Measurements from ENCODE around the gene AGER. TPM values are rescaled to one million over a fixed set of nuclear protein-coding genes. Genes with fewer than 3 reads are reported as not detected.
"Not testable (repeated sequence)": the region's sequence is repeated elsewhere in the genome, so short reads cannot be mapped to it uniquely, and the experiment has no call there.

AGER gene
- total RNA-seq, 1 experiment from 2014 or later = 9.0 TPM

DNA sequence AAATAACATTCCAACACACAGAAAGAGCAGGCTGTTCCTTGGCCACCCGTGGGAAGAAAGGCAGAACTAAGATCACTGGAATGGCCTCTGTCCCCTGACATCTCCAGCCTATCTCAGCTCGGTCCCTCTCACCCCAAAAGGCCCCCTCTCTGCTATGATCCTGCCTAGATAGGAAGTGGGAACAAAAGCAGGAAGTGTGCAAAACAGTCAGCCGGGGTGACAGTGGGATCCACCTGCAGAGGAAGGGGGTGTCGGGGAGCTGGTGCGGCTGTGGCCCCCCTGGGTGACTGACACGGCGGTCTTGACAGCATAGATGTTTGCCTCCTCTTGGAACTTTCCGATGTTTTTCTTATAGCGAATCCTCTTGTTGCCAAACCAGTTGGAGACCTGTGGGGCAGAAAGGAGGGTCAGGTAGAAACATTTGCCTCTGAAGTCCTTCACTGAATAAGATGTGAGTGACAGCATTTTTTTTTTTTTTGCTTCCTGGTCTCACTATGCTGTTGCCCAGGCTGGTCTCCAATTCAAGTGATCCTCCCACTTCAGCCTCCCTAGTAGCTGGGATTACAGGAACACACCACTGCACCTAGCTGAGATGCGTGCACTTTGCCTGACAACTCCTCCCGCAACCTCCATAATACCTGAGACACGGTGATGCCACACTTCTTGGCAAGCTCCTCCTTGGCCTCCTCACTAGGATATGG lies 3.1 kb upstream of the AGER start:
- H3K4me3 ChIP-seq (ENCODE audit: low read length) = no peak overlapping the region
- H3K9me3 ChIP-seq (ENCODE audit: low read length) = no peaks in the 10 kb centered on the region
- no peak overlapping the region for H2AFZ ChIP-seq (ENCODE audit: low read length)
- no peaks in the 10 kb centered on the region for H4K20me1 ChIP-seq (ENCODE audit: insufficient read depth, low read depth, low read length)
- H3K27ac ChIP-seq (ENCODE audit: low read length) = no peak overlapping the region
- H3K9me2 ChIP-seq (replicated peaks; ENCODE audit: insufficient read depth, low read length) = no peaks in the 10 kb centered on the region
- 0 out of 2 replicates have a peak overlapping the region, but pooled peaks have one; percentile 22 for H3K9ac ChIP-seq (ENCODE audit: low read length)
- peak overlapping the region; percentile 27 for H3K4me2 ChIP-seq (ENCODE audit: low read depth, low read length, poor library complexity, severe bottlenecking)
- peaks cover 54% of the 10 kb centered on the region for H3K4me1 ChIP-seq (ENCODE audit: low read length)
- no peaks in the 10 kb centered on the region for H3K27me3 ChIP-seq (ENCODE audit: low read length)
- DNase-seq = peak; percentile 46
- peaks cover 9% of the 10 kb centered on the region for H3K36me3 ChIP-seq (ENCODE audit: insufficient read depth, low read length)
- peaks cover 41% of the 10 kb centered on the region for H3K79me2 ChIP-seq (ENCODE audit: low read length)

GRCh38 chr6:32186151-32186840 lies 2.2 kb upstream of the AGER start:
- H3K27ac ChIP-seq (ENCODE audit: low read length) = 0 out of 2 replicates have a peak overlapping the region, but pooled peaks have one; percentile 15
- DNase-seq = not testable (repeated sequence)

GRCh38 chr6:32185681-32186131 lies 1.7 kb upstream of the AGER start:
- not testable (repeated sequence) for H3K27me3 ChIP-seq (ENCODE audit: low read length); H3K4me3 ChIP-seq (ENCODE audit: low read length); H2AFZ ChIP-seq (ENCODE audit: low read length); H3K9me2 ChIP-seq (replicated peaks; ENCODE audit: insufficient read depth, low read length); H3K36me3 ChIP-seq (ENCODE audit: insufficient read depth, low read length); H3K9me3 ChIP-seq (ENCODE audit: low read length); H3K9ac ChIP-seq (ENCODE audit: low read length); H4K20me1 ChIP-seq (ENCODE audit: insufficient read depth, low read depth, low read length)
- peak; percentile 83 for DNase-seq
- H3K4me1 ChIP-seq (ENCODE audit: low read length) = peaks cover 42% of the 10 kb centered on the region
- 0 out of 2 replicates have a peak overlapping the region, but pooled peaks have one; percentile 15 for H3K27ac ChIP-seq (ENCODE audit: low read length)
- peak overlapping the region; percentile 27 for H3K4me2 ChIP-seq (ENCODE audit: low read depth, low read length, poor library complexity, severe bottlenecking)
- peaks cover 27% of the 10 kb centered on the region for H3K79me2 ChIP-seq (ENCODE audit: low read length)

More at GRCh38 chr6:32186151-32186840, 2.2 kb upstream of the AGER start:
- not testable (repeated sequence) for H3K9ac ChIP-seq (ENCODE audit: low read length); H3K27me3 ChIP-seq (ENCODE audit: low read length); H4K20me1 ChIP-seq (ENCODE audit: insufficient read depth, low read depth, low read length); H3K9me3 ChIP-seq (ENCODE audit: low read length); H3K36me3 ChIP-seq (ENCODE audit: insufficient read depth, low read length); H3K4me3 ChIP-seq (ENCODE audit: low read length); H3K9me2 ChIP-seq (replicated peaks; ENCODE audit: insufficient read depth, low read length); H2AFZ ChIP-seq (ENCODE audit: low read length)
- H3K4me2 ChIP-seq (ENCODE audit: low read depth, low read length, poor library complexity, severe bottlenecking) = peak overlapping the region; percentile 27
- H3K79me2 ChIP-seq (ENCODE audit: low read length) = peaks cover 32% of the 10 kb centered on the region
- peaks cover 47% of the 10 kb centered on the region for H3K4me1 ChIP-seq (ENCODE audit: low read length)

DNA sequence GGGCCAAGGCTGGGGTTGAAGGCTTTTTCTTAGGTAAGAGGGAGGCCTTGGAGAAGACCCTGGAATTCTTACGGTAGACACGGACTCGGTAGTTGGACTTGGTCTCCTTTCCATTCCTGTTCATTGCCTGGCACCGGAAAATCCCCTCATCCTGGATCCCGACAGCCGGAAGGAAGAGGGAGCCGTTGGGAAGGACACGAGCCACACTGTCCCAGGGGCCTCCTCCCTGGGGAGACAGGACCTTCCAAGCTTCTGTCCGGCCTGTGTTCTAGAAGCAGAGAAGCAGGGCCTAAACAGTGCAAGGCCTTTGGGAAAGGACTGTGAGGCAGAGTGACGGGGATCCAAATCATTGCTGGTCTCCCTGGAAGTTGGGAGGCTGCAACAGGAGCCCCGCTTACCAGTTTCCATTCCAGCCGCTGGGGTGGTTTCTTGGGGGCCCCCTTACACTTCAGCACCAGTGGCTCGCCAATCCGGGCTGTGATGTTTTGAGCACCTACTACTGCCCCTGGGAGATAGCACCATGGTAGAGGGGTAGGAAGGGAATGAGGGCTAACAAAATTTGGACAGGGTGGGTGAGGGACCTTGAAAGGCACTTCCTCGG lies 470 bp downstream of the AGER start:
- DNase-seq = no peak
- Histone ChIP-seq H3K4me2 (ENCODE audit: low read depth, low read length, poor library complexity, severe bottlenecking) (no peak overlapping the region), H2AFZ (ENCODE audit: low read length) (no peak overlapping the region), H3K4me1 (ENCODE audit: low read length) (peaks cover 45% of the 10 kb centered on the region), H3K9ac (ENCODE audit: low read length) (no peak overlapping the region), H3K9me2 (replicated peaks; ENCODE audit: insufficient read depth, low read length) (no peaks in the 10 kb centered on the region), H3K9me3 (ENCODE audit: low read length) (no peaks in the 10 kb centered on the region), H3K4me3 (ENCODE audit: low read length) (no peak overlapping the region), H4K20me1 (ENCODE audit: insufficient read depth, low read depth, low read length) (no peaks in the 10 kb centered on the region), H3K36me3 (ENCODE audit: insufficient read depth, low read length) (peaks cover 9% of the 10 kb centered on the region), H3K79me2 (ENCODE audit: low read length) (peaks cover 29% of the 10 kb centered on the region), H3K27me3 (ENCODE audit: low read length) (no peaks in the 10 kb centered on the region), H3K27ac (ENCODE audit: low read length) (no peak overlapping the region)

GRCh38 chr6:32183030-32183429 lies 1.0 kb downstream of the AGER start:
- DNase-seq = no peak

DNA sequence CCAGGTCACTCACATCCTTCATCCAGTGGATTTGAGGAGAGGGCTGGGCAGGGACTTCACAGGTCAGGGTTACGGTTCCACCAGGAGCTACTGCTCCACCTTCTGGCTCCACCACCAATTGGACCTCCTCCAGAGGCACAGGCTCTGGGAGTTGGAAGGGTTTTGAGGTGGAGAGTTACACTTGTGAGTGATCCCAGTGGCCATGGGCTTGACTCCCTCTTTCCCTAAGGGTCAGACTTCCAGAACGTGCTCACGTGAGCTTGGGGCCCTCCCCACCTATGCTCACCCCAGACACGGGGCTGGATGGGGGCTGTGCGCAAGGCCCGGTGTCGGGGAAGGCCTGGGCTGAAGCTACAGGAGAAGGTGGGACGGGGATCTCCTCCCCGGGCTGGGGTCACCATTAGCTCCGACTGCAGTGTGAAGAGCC lies 1.5 kb downstream of the AGER start:
- no peak for DNase-seq
- Histone ChIP-seq H3K27ac (ENCODE audit: low read length) (no peak overlapping the region), H3K4me3 (ENCODE audit: low read length) (no peak overlapping the region), H3K9me3 (ENCODE audit: low read length) (no peaks in the 10 kb centered on the region), H3K27me3 (ENCODE audit: low read length) (no peaks in the 10 kb centered on the region), H3K4me2 (ENCODE audit: low read depth, low read length, poor library complexity, severe bottlenecking) (no peak overlapping the region), H3K79me2 (ENCODE audit: low read length) (peaks cover 25% of the 10 kb centered on the region), H3K9ac (ENCODE audit: low read length) (no peak overlapping the region), H3K9me2 (replicated peaks; ENCODE audit: insufficient read depth, low read length) (no peaks in the 10 kb centered on the region), H3K4me1 (ENCODE audit: low read length) (peaks cover 37% of the 10 kb centered on the region), H2AFZ (ENCODE audit: low read length) (no peak overlapping the region), H4K20me1 (ENCODE audit: insufficient read depth, low read depth, low read length) (no peaks in the 10 kb centered on the region), H3K36me3 (ENCODE audit: insufficient read depth, low read length) (peaks cover 9% of the 10 kb centered on the region)

More at GRCh38 chr6:32183030-32183429, 1.0 kb downstream of the AGER start:
- H3K9me2 ChIP-seq (replicated peaks; ENCODE audit: insufficient read depth, low read length) = no peaks in the 10 kb centered on the region
- peaks cover 25% of the 10 kb centered on the region for H3K79me2 ChIP-seq (ENCODE audit: low read length)
- H4K20me1 ChIP-seq (ENCODE audit: insufficient read depth, low read depth, low read length) = no peaks in the 10 kb centered on the region
- no peak overlapping the region for H3K27ac ChIP-seq (ENCODE audit: low read length)
- no peaks in the 10 kb centered on the region for H3K27me3 ChIP-seq (ENCODE audit: low read length)
- H3K4me3 ChIP-seq (ENCODE audit: low read length) = no peak overlapping the region
- H2AFZ ChIP-seq (ENCODE audit: low read length) = no peak overlapping the region
- H3K9me3 ChIP-seq (ENCODE audit: low read length) = no peaks in the 10 kb centered on the region
- no peak overlapping the region for H3K9ac ChIP-seq (ENCODE audit: low read length)
- H3K4me1 ChIP-seq (ENCODE audit: low read length) = peaks cover 40% of the 10 kb centered on the region
- H3K4me2 ChIP-seq (ENCODE audit: low read depth, low read length, poor library complexity, severe bottlenecking) = no peak overlapping the region
- H3K36me3 ChIP-seq (ENCODE audit: insufficient read depth, low read length) = peaks cover 9% of the 10 kb centered on the region

- Histone ChIP-seq H2AFZ (ENCODE audit: low read length) (no peak overlapping the region), H4K20me1 (ENCODE audit: insufficient read depth, low read depth, low read length) (no peaks in the 10 kb centered on the region), H3K4me2 (ENCODE audit: low read depth, low read length, poor library complexity, severe bottlenecking) (no peak overlapping the region), H3K79me2 (ENCODE audit: low read length) (peaks cover 20% of the 10 kb centered on the region), H3K9ac (ENCODE audit: low read length) (no peak overlapping the region), H3K36me3 (ENCODE audit: insufficient read depth, low read length) (peaks cover 9% of the 10 kb centered on the region), H3K27me3 (ENCODE audit: low read length) (no peaks in the 10 kb centered on the region), H3K9me3 (ENCODE audit: low read length) (no peaks in the 10 kb centered on the region), H3K27ac (ENCODE audit: low read length) (no peak overlapping the region), H3K4me3 (ENCODE audit: low read length) (no peak overlapping the region), H3K4me1 (ENCODE audit: low read length) (peaks cover 37% of the 10 kb centered on the region), H3K9me2 (replicated peaks; ENCODE audit: insufficient read depth, low read length) (no peaks in the 10 kb centered on the region)
- no peak for DNase-seq
Measured at GRCh38 chr6:32181915-32182529, 2.0 kb downstream of the AGER start.

Measured in Karpas-422 (cell line).